H9 (cell line): Measurements from ENCODE around the gene MYOM1. TPM values are rescaled to one million over a fixed set of nuclear protein-coding genes. Genes with fewer than 3 reads are reported as not detected.

ENCODE experiments used
- DNase-seq: peaks from one replicate; pipeline ENCODE4 v3.0.0-alpha.2; 2017
- H2AFZ ChIP-seq: one replicate; pipeline ENCODE4 v1.6.1; 2013; ENCODE audit warnings: mild to moderate bottlenecking, low read length, control low read depth, moderate library complexity
- H2AK5ac ChIP-seq: 2 replicates; pipeline ENCODE4 v1.6.1; 2013; ENCODE audit warnings: low read length, control low read depth, mixed read lengths; ENCODE audit not compliant: insufficient read length
- H2BK120ac ChIP-seq: one replicate; pipeline ENCODE4 v1.6.1; 2013; ENCODE audit warnings: low read depth, mild to moderate bottlenecking, low read length, control low read depth, inconsistent platforms; ENCODE audit not compliant: poor library complexity, severe bottlenecking
- H2BK12ac ChIP-seq: 2 replicates; pipeline ENCODE4 v1.6.1; 2013; ENCODE audit warnings: low read length, control low read depth, mixed read lengths, low read depth; ENCODE audit not compliant: insufficient read length
- H2BK15ac ChIP-seq: 2 replicates; pipeline ENCODE4 v1.6.1; 2013; ENCODE audit warnings: low read depth, low read length, control low read depth
- H2BK20ac ChIP-seq: one replicate; pipeline ENCODE4 v1.6.1; 2013; ENCODE audit warnings: low read depth, mild to moderate bottlenecking, low read length, control low read depth, inconsistent platforms; ENCODE audit not compliant: poor library complexity, severe bottlenecking
- H2BK5ac ChIP-seq: 2 replicates; pipeline ENCODE4 v1.6.1; 2013; ENCODE audit warnings: low read length, control low read depth, mixed read lengths; ENCODE audit not compliant: insufficient read length
- H3K14ac ChIP-seq: 2 replicates; pipeline ENCODE4 v1.6.1; 2013; ENCODE audit warnings: low read length, control low read depth; ENCODE audit not compliant: insufficient read depth
- H3K18ac ChIP-seq: 2 replicates; pipeline ENCODE4 v1.6.1; 2013; ENCODE audit warnings: low read depth, mild to moderate bottlenecking, mixed read lengths, low read length, control low read depth; ENCODE audit not compliant: insufficient read length
- H3K23ac ChIP-seq: 2 replicates; pipeline ENCODE4 v1.6.1; 2013; ENCODE audit warnings: low read length, control low read depth, mixed read lengths, low read depth; ENCODE audit not compliant: insufficient read length
- H3K23me2 ChIP-seq: 2 replicates; pipeline ENCODE4 v1.6.1; 2013; ENCODE audit warnings: low read depth, mild to moderate bottlenecking, mixed read lengths, low read length, control low read depth; ENCODE audit not compliant: insufficient read length, poor library complexity, severe bottlenecking
- H3K27ac ChIP-seq: 2 replicates; pipeline ENCODE4 v1.5.1; 2013; ENCODE audit warnings: low read length, control low read depth, mixed read lengths, low read depth; ENCODE audit not compliant: insufficient read length
- H3K27me3 ChIP-seq: 2 replicates; pipeline ENCODE4 v1.6.1; 2013; ENCODE audit warnings: low read length, control low read depth, inconsistent platforms; ENCODE audit not compliant: insufficient read depth
- H3K4ac ChIP-seq: 2 replicates; pipeline ENCODE4 v1.6.1; 2013; ENCODE audit warnings: low read depth, mild to moderate bottlenecking, control low read depth, inconsistent platforms, low read length, moderate library complexity
- H3K4me1 ChIP-seq: 2 replicates; pipeline ENCODE4 v1.6.1; 2013; ENCODE audit warnings: low read length, control low read depth, inconsistent platforms; ENCODE audit not compliant: insufficient read depth
- H3K4me2 ChIP-seq: 2 replicates; pipeline ENCODE4 v1.6.1; 2013; ENCODE audit warnings: low read length, control low read depth, mixed read lengths; ENCODE audit not compliant: insufficient read length, insufficient read depth
- H3K56ac ChIP-seq: 2 replicates; pipeline ENCODE4 v1.6.1; 2013; ENCODE audit warnings: low read depth, mild to moderate bottlenecking, mixed read lengths, low read length, control low read depth; ENCODE audit not compliant: insufficient read length
- H3K79me1 ChIP-seq: 2 replicates; pipeline ENCODE4 v1.6.1; 2013; ENCODE audit warnings: low read depth, mild to moderate bottlenecking, moderate library complexity, low read length, control low read depth, inconsistent platforms; ENCODE audit not compliant: insufficient read depth, poor library complexity, severe bottlenecking
- H3K79me2 ChIP-seq: 2 replicates; pipeline ENCODE4 v1.6.1; 2013; ENCODE audit warnings: low read length, control low read depth, inconsistent platforms; ENCODE audit not compliant: insufficient read depth
- H3K9ac ChIP-seq: 2 replicates; pipeline ENCODE4 v1.6.1; 2013; ENCODE audit warnings: low read length, control low read depth, mixed read lengths; ENCODE audit not compliant: insufficient read length; ENCODE audit errors: extremely low read depth
- H3K9me3 ChIP-seq: one replicate; pipeline ENCODE4 v1.6.1; 2013; ENCODE audit warnings: low read depth, low read length, inconsistent platforms; ENCODE audit not compliant: control insufficient read depth
- H3T11ph ChIP-seq: one replicate; pipeline ENCODE4 v1.6.1; 2013; ENCODE audit warnings: mild to moderate bottlenecking, low read length, control low read depth, inconsistent platforms
- H4K20me1 ChIP-seq: one replicate; pipeline ENCODE4 v1.6.1; 2013; ENCODE audit not compliant: control insufficient read depth, insufficient read length, insufficient read depth
- H4K5ac ChIP-seq: 2 replicates; pipeline ENCODE4 v1.6.1; 2013; ENCODE audit warnings: low read depth, mild to moderate bottlenecking, mixed read lengths, low read length, control low read depth; ENCODE audit not compliant: insufficient read length
- H4K8ac ChIP-seq: replicated peaks from 2 replicates; pipeline ENCODE4 v1.6.1; 2013; ENCODE audit warnings: low read length, control low read depth, mixed read lengths, low read depth; ENCODE audit not compliant: insufficient read length
- H4K91ac ChIP-seq: 2 replicates; pipeline ENCODE4 v1.6.1; 2013; ENCODE audit warnings: low read depth, mild to moderate bottlenecking, moderate library complexity, mixed read lengths, low read length, control low read depth; ENCODE audit not compliant: insufficient read length
- H3K27ac Mint-ChIP-seq, 3 experiments: 2 replicates in 2 of 3; 3 replicates in 1 of 3; pipeline ENCODE4 v1.8.0; 2020 to 2021; ENCODE audit warnings: mixed read lengths in 3 of 3, mild to moderate bottlenecking in 1 of 3, moderate library complexity in 1 of 3
- H3K27me3 Mint-ChIP-seq: 2 replicates; pipeline ENCODE4 v1.8.0; 2021; ENCODE audit warnings: low read depth, mild to moderate bottlenecking, moderate library complexity, mixed read lengths
- H3K36me3 Mint-ChIP-seq, 3 experiments: 2 replicates in 2 of 3; 3 replicates in 1 of 3; pipeline ENCODE4 v1.8.0; 2020 to 2021; ENCODE audit warnings: low read depth in 3 of 3, mixed read lengths in 3 of 3; ENCODE audit not compliant: insufficient read depth in 1 of 3
- H3K4me1 Mint-ChIP-seq, 2 experiments: 2 replicates each; pipeline ENCODE4 v1.8.0; 2020; ENCODE audit warnings: mixed read lengths in 2 of 2
- H3K4me3 Mint-ChIP-seq, 2 experiments: 2 replicates in 1 of 2; 3 replicates in 1 of 2; pipeline ENCODE4 v1.8.0; 2020 to 2021; ENCODE audit warnings: mild to moderate bottlenecking in 2 of 2, mixed read lengths in 2 of 2, moderate library complexity in 1 of 2
- H3K9me3 Mint-ChIP-seq, 2 experiments: 2 replicates in 1 of 2; 3 replicates in 1 of 2; pipeline ENCODE4 v1.8.0; 2020; ENCODE audit warnings: mild to moderate bottlenecking in 2 of 2, mixed read lengths in 2 of 2, moderate library complexity in 1 of 2
- WGBS: extraction: QIAGEN DNeasy Blood & Tissue Kit; methylation state at CpG from one replicate; pipeline ENCODE4 v1.1.7; 2013; ENCODE audit warnings: missing lambda C conversion rate, low lambda C conversion rate, mixed read lengths; ENCODE audit not compliant: insufficient read length; ENCODE audit errors: extremely low coverage; 5-methylcytosine and 5-hydroxymethylcytosine counted together
- total RNA-seq: library from RNA; stranded (reverse); gene quantifications from 2 replicates; pipeline ENCODE4 v1.2.1, GENCODE V29; 2021
- TF ChIP-seq, protein P1 (sequence below): fragments of 200-600 bp; sonication (generic); conservative IDR thresholded peaks from 3 replicates; pipeline ENCODE4 v1.8.0; 2021; ENCODE audit warnings: antibody characterized with exemption, mild to moderate bottlenecking

Gene MYOM1
- total RNA-seq, 1 experiment from 2014 or later = 0.17 TPM

GRCh38 chr18:3151399-3152264 is 68.1 kb downstream of the MYOM1 start:
- H3K27ac Mint-ChIP-seq = peak overlapping the region in 1 of 3 experiments; percentile 84; a peak in 1 of 7 replicates

More at GRCh38 chr18:3151399-3152264, 68.1 kb downstream of the MYOM1 start:
- Histone ChIP-seq H3K23me2 (no peaks in the 10 kb centered on the region), H2BK20ac (no peak overlapping the region), H3K4ac (no peak overlapping the region), H2BK5ac (no peak overlapping the region), H3K79me2 (no peaks in the 10 kb centered on the region), H2BK15ac (no peak overlapping the region), H2AFZ (peak overlapping the region; percentile 56), H3K56ac (no peak overlapping the region), H4K91ac (no peak overlapping the region), H3K9me3 (no peaks in the 10 kb centered on the region), H3K27me3 (no peaks in the 10 kb centered on the region), H2BK120ac (no peak overlapping the region), H2AK5ac (no peak overlapping the region), H3K79me1 (no peaks in the 10 kb centered on the region), H3K4me2 (no peak overlapping the region), H3K27ac (no peak overlapping the region), H3K18ac (no peak overlapping the region), H3K4me1 (no peaks in the 10 kb centered on the region), H3T11ph (no peak overlapping the region), H4K5ac (no peak overlapping the region), H3K9ac (no peak overlapping the region), H3K14ac (no peak overlapping the region), H2BK12ac (no peak overlapping the region), H4K8ac (no peak overlapping the region), H3K23ac (no peak overlapping the region), H4K20me1 (no peaks in the 10 kb centered on the region)
- no peaks in the 10 kb centered on the region for H3K9me3 Mint-ChIP-seq
- H3K4me1 Mint-ChIP-seq = peaks cover 4 to 5% of the 10 kb centered on the region in 2 experiments; a peak in 3 of 4 replicates
- no peak for DNase-seq
- no peak overlapping the region for H3K4me3 Mint-ChIP-seq
- no peaks in the 10 kb centered on the region for H3K36me3 Mint-ChIP-seq
- no peaks in the 10 kb centered on the region for H3K27me3 Mint-ChIP-seq
- no CpG with 5 or more reads among the region's 18 CpGs for WGBS
- TF ChIP-seq, protein P1, sequence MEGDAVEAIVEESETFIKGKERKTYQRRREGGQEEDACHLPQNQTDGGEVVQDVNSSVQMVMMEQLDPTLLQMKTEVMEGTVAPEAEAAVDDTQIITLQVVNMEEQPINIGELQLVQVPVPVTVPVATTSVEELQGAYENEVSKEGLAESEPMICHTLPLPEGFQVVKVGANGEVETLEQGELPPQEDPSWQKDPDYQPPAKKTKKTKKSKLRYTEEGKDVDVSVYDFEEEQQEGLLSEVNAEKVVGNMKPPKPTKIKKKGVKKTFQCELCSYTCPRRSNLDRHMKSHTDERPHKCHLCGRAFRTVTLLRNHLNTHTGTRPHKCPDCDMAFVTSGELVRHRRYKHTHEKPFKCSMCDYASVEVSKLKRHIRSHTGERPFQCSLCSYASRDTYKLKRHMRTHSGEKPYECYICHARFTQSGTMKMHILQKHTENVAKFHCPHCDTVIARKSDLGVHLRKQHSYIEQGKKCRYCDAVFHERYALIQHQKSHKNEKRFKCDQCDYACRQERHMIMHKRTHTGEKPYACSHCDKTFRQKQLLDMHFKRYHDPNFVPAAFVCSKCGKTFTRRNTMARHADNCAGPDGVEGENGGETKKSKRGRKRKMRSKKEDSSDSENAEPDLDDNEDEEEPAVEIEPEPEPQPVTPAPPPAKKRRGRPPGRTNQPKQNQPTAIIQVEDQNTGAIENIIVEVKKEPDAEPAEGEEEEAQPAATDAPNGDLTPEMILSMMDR = peak; percentile 85
